ENCODE results near the gene SULT1C3.

SULT1C3 gene

DNA sequence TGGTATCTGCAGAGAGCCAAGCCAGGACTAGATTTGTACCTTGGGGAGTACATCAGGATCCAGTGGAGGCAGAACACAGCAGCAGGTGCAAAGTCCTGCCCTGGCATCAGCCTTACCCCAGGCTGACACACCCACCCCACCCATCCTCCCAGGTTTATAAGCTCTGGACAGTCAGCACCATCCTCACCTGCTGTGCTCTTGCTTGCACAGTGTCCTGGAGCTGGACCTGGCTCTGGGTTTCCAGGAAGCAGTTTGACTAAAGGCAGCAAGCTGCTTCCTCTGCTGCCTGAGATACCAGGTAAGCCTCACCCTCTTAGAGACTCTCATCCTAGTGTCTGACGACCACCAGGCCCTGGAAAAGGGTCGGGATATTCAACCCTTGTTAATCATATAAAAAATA is at the start of gene SULT1C3:
Gene SULT1C3 (plus strand): TSS at position 183 of the 400 bp plus-strand sequence. CDS start 7,227 bp downstream, outside the sequence.
- DNase-seq (no peak), ATAC-seq (no peak)

DNA sequence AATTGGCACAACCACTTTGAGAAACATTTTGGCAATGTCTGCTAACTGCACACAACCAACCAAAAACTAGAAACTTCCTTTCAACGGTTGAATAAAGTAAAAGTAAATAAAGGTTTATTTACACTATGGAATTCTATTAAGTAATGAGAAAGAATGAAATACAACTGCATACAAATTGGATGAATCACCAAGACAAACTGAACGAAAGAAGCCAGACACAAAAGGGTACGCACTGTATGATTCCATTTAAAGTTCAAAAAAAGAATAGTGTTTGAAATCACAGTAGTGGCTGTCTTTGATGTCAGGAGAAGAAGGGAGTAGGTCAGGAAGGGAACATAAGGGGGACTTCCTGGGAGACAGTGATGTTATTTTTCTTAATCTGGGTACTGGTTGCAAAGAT is 46.5 kb upstream of the SULT1C3 start:
- DNase-seq: no peak
- ATAC-seq: no peak

DNA sequence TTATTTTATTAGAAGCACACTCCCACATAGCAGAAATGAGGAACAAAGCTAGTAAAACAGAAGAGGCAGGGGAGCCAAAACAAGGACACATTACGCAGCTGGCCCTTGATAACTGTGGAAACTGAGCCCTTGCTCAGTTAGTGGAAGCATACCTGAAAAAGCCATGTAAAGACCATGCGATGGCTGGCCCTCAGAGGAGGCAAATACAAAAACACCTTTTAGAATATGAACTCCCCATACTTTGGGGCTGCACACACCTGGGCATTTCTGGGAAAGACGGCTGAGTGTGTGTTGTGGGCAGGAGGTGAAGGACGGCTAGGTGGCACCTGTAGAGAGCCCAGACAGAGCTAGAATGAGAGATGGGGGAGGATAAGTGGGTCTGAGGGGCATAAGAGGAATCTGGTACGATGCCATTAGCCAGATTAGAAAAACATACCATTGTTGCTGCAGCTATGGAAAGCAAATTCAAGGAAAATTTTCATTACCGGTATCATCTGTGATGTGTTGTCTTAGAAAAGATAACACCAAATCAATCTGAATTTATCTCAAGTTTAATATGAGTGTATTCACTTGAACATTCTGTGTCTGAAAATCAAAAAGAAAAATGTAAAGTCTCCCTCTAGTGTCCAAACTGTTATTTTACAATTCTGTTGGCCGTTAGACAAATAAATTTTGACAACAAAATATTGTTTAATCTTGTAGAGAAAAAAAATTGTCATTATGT is 45.2 kb upstream of the SULT1C3 start:
- no peak for ATAC-seq
- DNase-seq: no peak

DNA sequence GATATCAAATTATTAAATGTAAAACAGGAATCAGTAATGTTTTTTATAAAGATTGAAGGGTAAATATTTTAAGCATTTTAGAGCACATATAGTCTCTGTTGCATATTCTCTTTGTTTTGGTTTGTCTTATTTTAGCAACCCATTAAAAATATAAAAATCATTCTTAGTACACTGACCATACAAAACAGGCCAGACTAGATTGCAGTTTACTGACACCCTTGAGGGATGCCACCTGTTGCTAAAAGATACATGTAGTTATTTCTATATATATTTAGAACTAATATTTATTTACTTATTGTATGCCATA is 44.7 kb upstream of the SULT1C3 start:
- ATAC-seq (no peak), DNase-seq (no peak)

DNA sequence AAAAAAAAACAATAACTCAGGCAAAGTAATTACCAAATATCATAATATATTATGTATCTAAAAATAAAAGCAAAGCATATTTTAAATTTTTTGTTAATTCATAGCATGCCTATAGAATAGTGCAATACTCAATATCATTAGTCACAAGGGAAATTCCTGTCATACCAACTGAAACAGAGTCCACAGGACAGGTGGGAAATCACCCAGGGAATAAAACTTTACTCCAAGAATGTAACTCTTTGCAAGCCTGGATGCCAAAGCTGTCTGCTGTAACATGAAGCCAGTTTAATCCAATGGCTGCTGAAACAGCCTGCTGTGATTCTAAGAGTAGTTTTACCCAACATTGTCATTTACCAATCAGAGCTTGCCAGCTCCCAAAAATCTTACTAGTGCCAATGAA is 40.0 kb upstream of the SULT1C3 start:
- DNase-seq (no peak), ATAC-seq (no peak)

DNA sequence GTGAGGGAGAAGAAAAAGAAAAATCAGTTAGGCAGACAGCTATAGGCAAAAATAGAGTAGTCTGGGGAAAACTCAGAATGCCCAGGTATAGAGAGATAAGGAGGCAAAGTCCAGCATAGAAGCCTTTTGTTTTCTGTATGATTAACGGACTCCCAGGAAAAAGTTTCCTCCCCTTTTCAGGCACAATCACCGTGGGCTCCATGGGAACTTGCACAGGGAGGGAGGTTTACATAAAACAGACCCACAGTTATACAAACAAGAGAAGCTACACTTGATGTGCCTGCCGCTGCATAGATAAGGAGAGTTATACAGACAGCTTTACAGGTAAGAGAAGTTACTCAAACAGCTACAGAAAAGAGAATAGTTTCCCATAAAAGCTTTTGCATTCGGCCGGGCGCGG is 39.2 kb upstream of the SULT1C3 start:
- DNase-seq (no peak), ATAC-seq (no peak)

DNA sequence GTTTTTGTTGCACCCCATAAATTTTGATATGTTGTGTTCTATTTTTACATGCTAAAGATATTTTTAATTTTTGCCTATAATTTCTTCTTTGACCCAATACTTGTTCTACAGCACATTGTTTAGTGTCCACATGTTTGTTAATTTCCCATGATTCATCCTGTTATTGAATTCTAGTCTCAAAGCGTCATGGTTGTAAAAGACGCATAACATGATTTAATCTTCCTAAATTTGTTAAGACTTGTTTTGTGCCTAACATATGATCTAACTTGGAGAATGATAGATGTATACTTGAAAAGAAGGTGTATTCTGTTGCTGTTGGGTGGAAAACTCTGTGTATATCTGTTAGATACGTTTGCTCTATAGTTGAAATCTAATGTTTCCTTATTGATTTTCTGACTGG is 27.1 kb upstream of the SULT1C3 start:
- ATAC-seq: no peak

DNA sequence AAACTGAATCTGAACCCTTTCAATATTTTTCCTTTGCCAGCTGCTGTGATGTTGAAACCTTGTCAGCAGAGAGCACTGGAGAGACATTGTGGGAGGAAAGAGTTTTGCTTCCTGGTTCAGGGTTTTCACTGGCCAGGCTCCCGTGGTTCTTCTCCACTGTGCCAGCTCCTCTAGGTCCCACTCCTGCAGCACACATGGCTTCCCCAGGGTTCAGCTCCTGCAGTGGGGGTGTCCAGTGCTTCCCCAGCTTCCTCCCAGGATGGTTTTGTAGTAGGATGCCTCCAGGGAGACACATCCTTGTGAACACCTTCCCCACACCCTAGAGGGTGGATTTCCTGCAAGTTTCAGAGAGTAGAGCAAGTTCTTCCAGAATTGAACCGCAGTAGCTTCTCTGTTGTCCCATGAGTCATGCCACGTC is 24.0 kb upstream of the SULT1C3 start:
- no peak for DNase-seq
- no peak for ATAC-seq

More for the DNA sequence above, 27.1 kb upstream of the SULT1C3 start:
- DNase-seq: no peak

DNA sequence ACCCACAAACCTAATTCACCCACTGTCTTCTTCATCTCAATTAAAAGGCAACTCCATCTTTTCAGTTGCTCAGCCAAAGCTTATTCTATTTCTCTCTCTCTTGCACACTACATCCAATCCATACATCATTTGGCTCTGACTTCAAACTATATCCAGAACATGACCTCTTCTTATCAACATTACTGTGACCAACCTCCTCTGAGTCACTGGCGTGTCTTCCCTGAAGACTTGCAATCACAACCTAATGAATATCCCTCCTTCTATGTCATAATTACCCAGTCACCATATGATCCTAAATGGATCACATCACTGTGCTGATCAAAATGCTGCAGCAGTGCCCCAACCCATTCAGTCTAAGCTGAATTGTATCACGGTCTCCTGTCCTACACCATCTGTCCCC is 22.6 kb upstream of the SULT1C3 start:
- DNase-seq: no peak
- no peak for ATAC-seq

DNA sequence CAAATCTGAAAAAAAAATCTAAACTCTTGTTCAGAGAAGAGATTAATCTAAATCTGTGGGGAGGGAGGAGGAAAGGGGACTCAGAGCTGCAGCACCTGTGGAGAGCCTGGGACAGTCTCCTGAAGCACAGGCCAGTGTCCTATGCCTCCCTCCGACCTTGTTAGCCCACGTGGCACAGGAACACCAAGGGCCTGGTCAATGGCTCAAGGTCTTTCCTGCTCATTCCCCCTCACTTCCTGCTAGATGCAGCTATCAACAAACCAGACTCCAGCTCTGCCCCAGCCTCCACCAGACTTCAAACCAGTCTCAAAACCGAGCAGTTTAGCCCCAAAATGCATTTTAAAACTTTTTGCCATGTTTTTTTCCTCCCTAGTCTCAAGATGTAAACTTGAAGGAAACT is 20.1 kb upstream of the SULT1C3 start:
- no peak for DNase-seq
- ATAC-seq: no peak

DNA sequence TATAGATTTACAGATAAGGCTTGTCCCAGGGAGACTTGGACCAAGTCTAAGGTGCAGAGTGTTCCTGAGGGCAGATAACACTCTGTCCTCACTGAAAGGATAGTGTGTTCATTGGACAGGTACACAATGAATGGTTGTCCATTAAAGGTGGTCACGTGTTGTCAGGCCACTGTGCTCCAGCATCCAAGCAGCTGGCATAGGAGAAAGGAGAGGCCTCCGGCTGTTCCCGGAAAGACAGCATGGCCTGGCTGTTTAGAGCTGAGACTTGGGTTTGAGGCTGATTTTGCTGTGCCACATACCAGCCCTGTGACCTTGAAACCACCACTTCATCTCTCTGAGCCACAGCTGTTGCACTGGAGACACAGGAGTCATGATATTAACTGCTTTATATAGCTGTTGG is 19.6 kb upstream of the SULT1C3 start:
- no peak for ATAC-seq

DNA sequence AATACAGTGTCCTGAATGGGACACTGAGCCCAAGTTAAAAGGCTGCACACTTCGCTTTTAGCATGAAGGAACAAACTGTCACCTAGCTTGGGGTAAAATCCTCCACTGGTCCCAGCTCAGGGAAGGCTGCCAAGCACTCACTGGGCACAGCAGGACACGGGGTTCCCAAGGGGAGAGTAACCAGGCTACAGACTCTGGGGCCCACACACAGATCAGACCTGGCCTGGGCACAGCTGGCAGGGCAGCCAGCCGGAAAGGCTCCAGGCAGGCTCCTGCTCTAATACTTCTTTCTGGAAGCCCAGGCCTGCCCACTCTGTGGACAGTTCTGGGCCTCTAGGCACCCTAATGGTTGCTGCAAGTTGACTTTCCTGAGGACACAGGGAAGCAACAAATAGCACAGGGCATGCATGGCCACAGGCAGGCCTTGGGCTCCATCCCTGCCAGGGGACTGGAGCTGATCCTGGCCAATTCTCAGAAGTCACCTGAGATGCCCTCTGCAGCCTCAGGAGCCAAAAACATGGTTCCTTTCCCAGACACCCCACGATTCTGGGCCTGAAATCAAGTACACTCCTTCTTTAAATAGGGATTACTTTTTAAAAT is 18.7 kb upstream of the SULT1C3 start:
- DNase-seq: no peak
- no peak for ATAC-seq

More for the DNA sequence above, 19.6 kb upstream of the SULT1C3 start:
- no peak for DNase-seq

DNA sequence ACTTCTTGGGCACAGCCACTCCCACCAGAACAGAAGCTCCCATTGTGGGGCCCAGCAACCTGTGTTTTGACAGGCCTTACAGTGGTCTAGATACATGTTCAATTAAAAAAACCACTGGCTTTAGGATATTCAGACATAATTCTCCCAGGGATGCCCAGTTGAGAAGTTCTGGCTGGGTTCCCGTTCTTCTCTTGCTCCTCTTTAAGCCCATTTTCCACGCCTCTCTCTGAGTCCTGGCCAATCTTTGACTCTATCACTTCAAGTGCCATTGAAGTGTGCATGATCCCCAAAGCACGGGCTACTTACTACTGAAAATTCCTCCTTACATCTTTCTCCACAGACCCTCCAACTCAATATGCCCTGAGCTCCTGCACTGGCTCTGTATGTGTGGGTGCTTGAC is 17.5 kb upstream of the SULT1C3 start:
- ATAC-seq (no peak), DNase-seq (no peak)

DNA sequence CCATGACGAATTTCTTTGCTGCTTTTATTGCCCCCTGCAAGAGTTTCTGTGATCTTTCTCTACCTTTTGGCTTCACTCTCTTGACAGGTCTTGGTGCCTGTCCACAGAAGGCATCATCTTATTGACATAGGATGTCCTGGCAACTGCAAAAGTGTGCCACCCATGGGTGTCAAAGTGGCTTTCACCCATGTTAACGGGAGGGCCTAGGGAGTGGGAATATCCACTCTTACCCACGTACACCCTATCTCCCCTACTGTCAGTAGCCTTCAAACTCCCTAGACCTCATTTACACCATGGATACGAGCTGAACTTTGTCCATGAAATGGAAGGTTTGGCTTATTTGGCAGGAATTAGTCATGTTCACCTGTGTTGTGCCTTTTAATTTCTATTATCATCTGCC is 16.2 kb upstream of the SULT1C3 start:
- ATAC-seq (no peak), DNase-seq (no peak)

DNA sequence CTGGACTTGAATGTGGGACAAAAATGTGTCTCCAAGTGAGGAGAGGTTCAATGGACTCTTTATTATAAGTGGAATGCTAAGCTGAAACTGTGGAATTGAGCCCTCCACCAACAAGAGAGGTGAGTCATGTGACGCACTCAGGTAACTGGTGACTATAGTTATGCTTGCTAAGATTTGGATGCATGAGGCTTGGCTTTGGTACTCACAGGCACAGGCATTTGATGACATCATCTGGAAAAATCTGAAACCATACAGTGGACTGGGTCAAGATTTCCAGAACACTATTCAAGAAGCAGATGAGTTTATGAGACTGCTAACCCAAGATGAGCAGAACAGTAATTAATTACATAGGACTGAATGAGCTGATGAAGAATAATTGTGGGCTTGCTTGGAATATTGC is 15.7 kb upstream of the SULT1C3 start:
- no peak for DNase-seq

DNA sequence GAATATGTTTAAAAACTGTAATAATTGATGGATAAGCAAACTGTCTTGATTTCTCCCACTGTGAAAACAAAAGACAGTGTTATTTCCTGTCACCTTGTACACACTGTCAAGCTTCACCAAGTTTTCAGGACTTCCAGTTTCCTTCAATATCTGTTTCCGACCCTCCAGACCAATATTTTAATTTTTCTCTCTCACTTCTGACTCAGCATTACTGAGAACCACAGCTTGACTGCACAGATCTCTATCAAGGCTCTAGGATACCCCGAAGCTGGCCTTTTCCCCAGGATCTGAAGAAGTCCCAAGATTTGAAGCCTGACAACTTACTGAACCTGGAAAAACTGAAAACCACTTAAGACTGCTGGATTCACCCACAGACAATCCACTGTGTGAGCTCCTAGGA is 13.2 kb upstream of the SULT1C3 start:
- ATAC-seq (no peak), DNase-seq (no peak)

More for the DNA sequence above, 15.7 kb upstream of the SULT1C3 start:
- no peak for ATAC-seq

DNA sequence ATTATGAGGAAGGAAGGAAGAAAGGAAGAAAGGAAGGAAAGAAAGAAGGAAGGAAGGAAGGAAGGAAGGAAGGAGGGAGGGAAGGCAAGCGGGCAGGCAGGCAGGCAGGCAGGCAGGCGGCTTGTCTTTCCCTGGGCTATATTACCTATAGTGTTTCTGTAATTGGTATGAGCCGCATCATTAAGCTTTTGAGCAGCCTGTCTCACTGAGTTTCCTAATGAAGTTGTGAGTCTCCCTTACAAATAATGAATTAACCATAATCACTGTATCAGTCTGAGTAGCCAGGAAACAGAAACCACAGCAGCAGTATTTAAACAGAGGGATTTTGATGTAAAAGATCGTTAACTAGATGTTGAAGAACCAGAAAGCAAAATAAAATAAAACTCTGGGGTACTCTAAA is 11.8 kb upstream of the SULT1C3 start:
- DNase-seq: no peak
- no peak for ATAC-seq

DNA sequence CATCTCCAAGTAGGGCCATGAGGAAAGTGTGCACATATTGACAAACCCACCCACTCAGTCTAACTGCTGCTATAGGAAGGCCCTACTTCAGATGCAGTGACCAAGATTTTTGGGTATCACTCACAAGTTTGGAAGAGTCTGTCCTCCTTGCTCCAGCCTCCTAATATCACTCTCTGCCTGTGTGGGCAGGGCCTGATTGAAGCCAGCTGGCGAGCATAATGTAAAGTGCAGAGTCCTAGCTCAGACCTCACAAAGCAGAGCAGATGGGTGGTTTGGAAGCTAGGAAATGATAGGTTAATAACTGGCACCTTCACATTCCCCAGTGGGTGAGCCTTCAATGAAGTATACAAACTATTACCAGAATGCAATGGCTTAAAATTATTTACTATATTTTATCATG is 11.2 kb upstream of the SULT1C3 start:
- DNase-seq (no peak), ATAC-seq (no peak)

DNA sequence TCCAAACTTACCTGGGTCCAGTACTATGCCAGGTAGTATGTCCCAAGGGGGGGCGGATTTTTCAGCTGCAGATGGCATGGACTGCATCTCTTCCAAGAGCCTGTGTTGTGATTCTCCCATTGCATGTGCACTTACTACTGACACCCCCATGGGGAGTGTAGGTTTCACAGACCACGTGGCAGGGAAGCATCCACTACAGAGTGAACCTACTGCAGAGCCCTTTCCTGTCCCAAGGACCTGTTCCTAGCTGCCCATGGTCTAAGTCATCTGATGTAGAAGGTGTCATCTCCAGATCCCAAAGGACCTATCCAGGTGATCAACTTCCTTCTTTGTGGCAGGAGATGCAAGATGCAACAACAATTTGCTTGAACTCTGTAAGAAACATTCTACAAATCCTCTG is 9.9 kb upstream of the SULT1C3 start:
- ATAC-seq: no peak
- no peak for DNase-seq

DNA sequence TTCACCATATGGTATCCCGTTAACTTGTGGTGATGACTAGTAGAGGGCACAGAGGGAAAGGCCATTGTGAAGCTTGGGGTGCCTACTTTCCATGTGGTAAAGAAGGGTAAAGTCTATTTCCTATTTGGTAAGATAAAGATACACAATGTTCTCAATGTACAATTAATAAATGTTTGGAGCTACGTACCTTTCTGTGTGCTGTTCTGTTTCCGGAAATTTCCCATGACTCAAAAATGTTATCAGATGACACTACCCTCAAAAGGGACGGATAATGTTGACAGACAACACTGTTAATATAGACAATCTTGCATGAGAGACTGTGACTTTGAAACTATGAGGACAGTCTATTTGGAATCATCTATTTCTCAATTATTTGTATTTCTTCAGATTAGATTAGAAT is 4.2 kb upstream of the SULT1C3 start:
- no peak for DNase-seq
- no peak for ATAC-seq

DNA sequence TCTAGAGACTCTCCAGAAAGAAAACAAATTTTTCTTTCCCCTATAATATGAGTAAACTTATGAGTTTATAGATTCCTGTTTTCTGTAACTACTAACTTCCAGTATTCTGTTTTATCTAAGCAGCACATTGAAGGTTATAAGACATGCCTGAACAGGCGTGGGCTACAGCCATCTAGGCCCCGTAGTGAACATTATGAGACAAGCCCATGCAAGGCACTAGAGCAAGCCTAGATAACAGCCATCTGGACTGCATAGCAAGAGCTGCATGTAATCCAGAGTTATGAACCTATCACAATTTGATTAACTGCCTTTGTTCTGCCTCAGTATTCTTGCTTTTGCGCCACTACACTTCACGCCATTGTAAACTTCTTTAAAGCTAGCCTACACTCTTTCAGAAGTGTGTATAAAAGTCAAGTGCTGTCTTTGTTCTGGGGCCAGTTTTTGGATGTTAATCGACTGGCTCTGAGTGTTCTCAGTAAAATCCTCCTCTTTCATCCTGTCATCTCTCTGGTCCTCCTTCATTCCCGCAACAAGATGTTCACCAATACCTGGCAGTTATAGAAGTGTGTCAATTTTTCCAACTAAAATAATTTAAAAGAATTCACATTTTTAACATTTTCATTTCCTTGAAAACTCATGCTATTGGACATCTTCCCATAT is 3.0 kb upstream of the SULT1C3 start:
- DNase-seq (no peak), ATAC-seq (no peak)

DNA sequence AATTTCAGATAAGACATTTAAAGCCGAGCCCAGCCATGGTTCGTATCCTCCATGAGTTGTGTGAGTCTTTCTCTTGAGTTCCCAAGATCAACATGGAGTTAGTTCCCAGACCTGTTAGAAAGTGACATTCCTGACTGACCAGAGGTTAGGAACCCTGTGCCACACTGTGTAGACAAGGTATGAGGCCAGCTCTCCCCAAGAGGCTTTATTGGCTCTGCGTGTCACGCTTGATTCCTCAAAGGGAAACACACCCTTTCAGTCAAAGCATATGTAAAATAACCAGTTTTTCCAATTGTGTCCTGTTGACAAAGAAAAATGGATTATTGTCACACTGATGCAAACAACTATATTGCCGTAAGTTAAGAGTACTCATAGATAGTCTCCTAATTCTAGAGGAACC is 1.2 kb downstream of the SULT1C3 start:
- ATAC-seq: no peak
- DNase-seq: no peak

DNA sequence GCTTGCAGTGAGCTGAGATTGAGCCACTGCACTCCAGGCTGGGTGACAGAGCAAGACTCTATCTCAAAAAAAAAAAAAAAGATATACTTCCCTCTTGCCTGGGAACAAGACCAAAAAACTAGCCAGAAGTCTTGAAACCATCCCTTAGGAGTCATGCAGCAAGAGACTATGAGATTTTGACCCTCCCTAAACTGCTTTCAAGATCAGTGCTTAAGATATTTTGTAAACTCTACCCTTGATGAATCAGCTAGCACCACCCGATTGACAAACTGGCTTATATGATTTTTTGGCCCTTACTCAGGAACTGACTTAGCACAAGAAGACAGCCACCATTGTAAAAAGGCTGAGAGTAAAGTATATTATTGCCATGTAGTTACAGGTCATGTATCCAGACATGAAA is 3.8 kb downstream of the SULT1C3 start:
- DNase-seq (no peak), ATAC-seq (no peak)

All from stimulated activated naive CD8-positive, alpha-beta T cell treated with anti-CD3 and anti-CD28 coated beads, Interleukin-15, Interleukin-2, amounts not matched to agents 100 U/mL and 50 U/mL, for 24 hours (primary cell).